ENCODE data around the gene ARL3.
A peak's percentile ranks its signal among the peaks of the same experiment; 100 is the strongest.

The ARL3 gene

GRCh38 chr10:102632394-102633111 lies 81.6 kb downstream of the ARL3 start:
- Histone ChIP-seq H3K36me3 (ENCODE audit: control insufficient read depth, insufficient read depth, low read length) (no peaks in the 10 kb centered on the region), H3K9ac (ENCODE audit: low read depth, low read length) (no peak overlapping the region), H3K27ac (ENCODE audit: low read depth, low read length) (peak overlapping the region; percentile 2), H3K4me3 (ENCODE audit: low read depth, low read length) (no peak overlapping the region), H3K9me3 (ENCODE audit: control insufficient read depth, insufficient read depth, low read length) (no peaks in the 10 kb centered on the region), H3K4me1 (ENCODE audit: control insufficient read depth, insufficient read depth, low read length) (peaks cover 30% of the 10 kb centered on the region), H3K27me3 (ENCODE audit: control insufficient read depth, insufficient read depth, low read length) (no peaks in the 10 kb centered on the region)

GRCh38 chr10:102631525-102632393 lies 82.4 kb downstream of the ARL3 start:
- Histone ChIP-seq H3K9me3 (ENCODE audit: control insufficient read depth, insufficient read depth, low read length) (no peaks in the 10 kb centered on the region), H3K9ac (ENCODE audit: low read depth, low read length) (no peak overlapping the region), H3K4me1 (ENCODE audit: control insufficient read depth, insufficient read depth, low read length) (peaks cover 38% of the 10 kb centered on the region), H3K27me3 (ENCODE audit: control insufficient read depth, insufficient read depth, low read length) (no peaks in the 10 kb centered on the region), H3K27ac (ENCODE audit: low read depth, low read length) (no peak overlapping the region), H3K4me3 (ENCODE audit: low read depth, low read length) (no peak overlapping the region), H3K36me3 (ENCODE audit: control insufficient read depth, insufficient read depth, low read length) (no peaks in the 10 kb centered on the region)

- Histone ChIP-seq H3K9ac (ENCODE audit: low read depth, low read length) (no peak overlapping the region), H3K27me3 (ENCODE audit: control insufficient read depth, insufficient read depth, low read length) (no peaks in the 10 kb centered on the region), H3K36me3 (ENCODE audit: control insufficient read depth, insufficient read depth, low read length) (no peaks in the 10 kb centered on the region), H3K27ac (ENCODE audit: low read depth, low read length) (peak overlapping the region; percentile 99), H3K9me3 (ENCODE audit: control insufficient read depth, insufficient read depth, low read length) (no peaks in the 10 kb centered on the region), H3K4me3 (ENCODE audit: low read depth, low read length) (no peak overlapping the region), H3K4me1 (ENCODE audit: control insufficient read depth, insufficient read depth, low read length) (peaks cover 44% of the 10 kb centered on the region)
Measured at GRCh38 chr10:102630663-102631062, 83.5 kb downstream of the ARL3 start.

GRCh38 chr10:102629661-102630614 lies 84.3 kb downstream of the ARL3 start:
- Histone ChIP-seq H3K36me3 (ENCODE audit: control insufficient read depth, insufficient read depth, low read length) (no peaks in the 10 kb centered on the region), H3K4me3 (ENCODE audit: low read depth, low read length) (no peak overlapping the region), H3K9ac (ENCODE audit: low read depth, low read length) (no peak overlapping the region), H3K4me1 (ENCODE audit: control insufficient read depth, insufficient read depth, low read length) (peaks cover 41% of the 10 kb centered on the region), H3K9me3 (ENCODE audit: control insufficient read depth, insufficient read depth, low read length) (no peaks in the 10 kb centered on the region), H3K27me3 (ENCODE audit: control insufficient read depth, insufficient read depth, low read length) (no peaks in the 10 kb centered on the region), H3K27ac (ENCODE audit: low read depth, low read length) (peak overlapping the region; percentile 99)

DNA sequence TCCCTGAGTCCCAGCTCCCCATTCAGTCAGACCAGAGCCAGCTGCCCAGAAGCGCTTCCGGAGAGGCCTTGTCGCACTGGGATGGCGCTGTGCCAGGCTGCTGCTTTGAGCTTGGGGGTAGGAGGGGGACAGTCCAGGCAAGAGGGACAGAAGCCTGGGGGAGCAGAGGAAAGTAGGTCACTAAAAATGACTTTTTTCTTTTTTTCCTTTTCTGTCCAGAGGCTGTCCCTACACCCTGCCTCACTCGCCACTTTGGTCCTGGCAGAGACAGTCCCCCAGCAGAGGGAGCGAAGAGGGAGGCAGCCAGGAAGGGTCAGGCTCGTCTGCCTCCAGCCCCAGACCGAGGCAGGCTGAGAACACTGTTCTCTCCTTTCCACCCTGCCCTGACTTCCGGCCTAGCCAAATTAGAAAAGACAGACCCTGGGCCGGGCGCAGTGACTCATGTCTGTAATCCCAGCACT lies 85.7 kb downstream of the ARL3 start:
- H3K9me3 ChIP-seq (ENCODE audit: control insufficient read depth, insufficient read depth, low read length), result no peaks in the 10 kb centered on the region

GRCh38 chr10:102627736-102628293 lies 86.4 kb downstream of the ARL3 start:
- Histone ChIP-seq H3K27me3 (ENCODE audit: control insufficient read depth, insufficient read depth, low read length) (no peaks in the 10 kb centered on the region), H3K36me3 (ENCODE audit: control insufficient read depth, insufficient read depth, low read length) (no peaks in the 10 kb centered on the region), H3K9ac (ENCODE audit: low read depth, low read length) (peak overlapping the region; percentile 93), H3K4me1 (ENCODE audit: control insufficient read depth, insufficient read depth, low read length) (peaks cover 41% of the 10 kb centered on the region), H3K4me3 (ENCODE audit: low read depth, low read length) (peak overlapping the region; percentile 12; the same call in 1 of the 2 replicates), H3K9me3 (ENCODE audit: control insufficient read depth, insufficient read depth, low read length) (no peaks in the 10 kb centered on the region), H3K27ac (ENCODE audit: low read depth, low read length) (peak overlapping the region; percentile 99)

More for the DNA sequence above, 85.7 kb downstream of the ARL3 start:
- no peak overlapping the region for H3K4me3 ChIP-seq (ENCODE audit: low read depth, low read length)
- H3K4me1 ChIP-seq (ENCODE audit: control insufficient read depth, insufficient read depth, low read length), result peaks cover 41% of the 10 kb centered on the region
- H3K27ac ChIP-seq (ENCODE audit: low read depth, low read length), result peak overlapping the region; percentile 99
- no peaks in the 10 kb centered on the region for H3K27me3 ChIP-seq (ENCODE audit: control insufficient read depth, insufficient read depth, low read length)
- no peaks in the 10 kb centered on the region for H3K36me3 ChIP-seq (ENCODE audit: control insufficient read depth, insufficient read depth, low read length)
- H3K9ac ChIP-seq (ENCODE audit: low read depth, low read length), result peak overlapping the region; percentile 42; the same call in 1 of the 2 replicates

- Histone ChIP-seq H3K27ac (ENCODE audit: low read depth, low read length) (peak overlapping the region; percentile 99), H3K9ac (ENCODE audit: low read depth, low read length) (peak overlapping the region; percentile 93)
Measured at GRCh38 chr10:102627291-102627735, 86.9 kb downstream of the ARL3 start.

DNA sequence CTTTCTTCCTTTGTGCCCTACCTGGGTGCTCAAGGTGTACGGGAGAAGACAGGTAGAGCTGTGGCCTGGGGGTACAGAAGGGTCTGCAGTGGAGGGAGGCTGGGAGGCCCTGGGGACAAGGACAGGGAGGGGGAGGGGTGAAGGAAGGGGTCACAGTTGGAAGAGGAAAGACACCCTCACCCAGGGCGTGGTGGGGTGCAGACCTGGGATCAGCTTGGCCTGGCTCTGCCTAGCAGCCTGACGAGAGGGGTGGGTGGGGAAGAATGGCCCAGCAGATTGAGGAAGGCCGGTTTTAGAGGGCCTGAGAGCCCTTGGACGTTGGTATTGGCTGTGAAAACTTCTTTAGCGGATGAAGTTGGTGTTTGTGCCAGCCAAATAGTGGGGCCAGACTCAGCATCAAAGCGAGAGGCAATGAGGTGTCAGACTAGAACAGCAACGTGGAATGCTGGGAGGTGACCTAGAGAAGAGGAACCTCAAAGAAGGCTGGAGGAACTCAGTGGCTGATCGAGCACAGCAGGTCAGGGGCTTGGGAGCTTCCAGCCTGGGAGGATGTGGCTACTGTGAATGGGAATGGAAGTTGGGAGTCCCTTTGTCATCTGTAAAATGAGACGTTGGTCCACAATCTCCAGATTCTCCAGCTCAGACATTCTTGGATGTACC lies 88.0 kb downstream of the ARL3 start:
- Histone ChIP-seq H3K4me1 (ENCODE audit: control insufficient read depth, insufficient read depth, low read length) (peaks cover 41% of the 10 kb centered on the region), H3K4me3 (ENCODE audit: low read depth, low read length) (no peak overlapping the region), H3K27me3 (ENCODE audit: control insufficient read depth, insufficient read depth, low read length) (no peaks in the 10 kb centered on the region), H3K9me3 (ENCODE audit: control insufficient read depth, insufficient read depth, low read length) (no peaks in the 10 kb centered on the region), H3K9ac (ENCODE audit: low read depth, low read length) (no peak overlapping the region), H3K36me3 (ENCODE audit: control insufficient read depth, insufficient read depth, low read length) (no peaks in the 10 kb centered on the region), H3K27ac (ENCODE audit: low read depth, low read length) (peak overlapping the region; percentile 11)

More at GRCh38 chr10:102627291-102627735, 86.9 kb downstream of the ARL3 start:
- Histone ChIP-seq H3K9me3 (ENCODE audit: control insufficient read depth, insufficient read depth, low read length) (no peaks in the 10 kb centered on the region), H3K4me3 (ENCODE audit: low read depth, low read length) (peak overlapping the region; percentile 12; the same call in 1 of the 2 replicates), H3K36me3 (ENCODE audit: control insufficient read depth, insufficient read depth, low read length) (no peaks in the 10 kb centered on the region), H3K27me3 (ENCODE audit: control insufficient read depth, insufficient read depth, low read length) (no peaks in the 10 kb centered on the region), H3K4me1 (ENCODE audit: control insufficient read depth, insufficient read depth, low read length) (peaks cover 41% of the 10 kb centered on the region)

DNA sequence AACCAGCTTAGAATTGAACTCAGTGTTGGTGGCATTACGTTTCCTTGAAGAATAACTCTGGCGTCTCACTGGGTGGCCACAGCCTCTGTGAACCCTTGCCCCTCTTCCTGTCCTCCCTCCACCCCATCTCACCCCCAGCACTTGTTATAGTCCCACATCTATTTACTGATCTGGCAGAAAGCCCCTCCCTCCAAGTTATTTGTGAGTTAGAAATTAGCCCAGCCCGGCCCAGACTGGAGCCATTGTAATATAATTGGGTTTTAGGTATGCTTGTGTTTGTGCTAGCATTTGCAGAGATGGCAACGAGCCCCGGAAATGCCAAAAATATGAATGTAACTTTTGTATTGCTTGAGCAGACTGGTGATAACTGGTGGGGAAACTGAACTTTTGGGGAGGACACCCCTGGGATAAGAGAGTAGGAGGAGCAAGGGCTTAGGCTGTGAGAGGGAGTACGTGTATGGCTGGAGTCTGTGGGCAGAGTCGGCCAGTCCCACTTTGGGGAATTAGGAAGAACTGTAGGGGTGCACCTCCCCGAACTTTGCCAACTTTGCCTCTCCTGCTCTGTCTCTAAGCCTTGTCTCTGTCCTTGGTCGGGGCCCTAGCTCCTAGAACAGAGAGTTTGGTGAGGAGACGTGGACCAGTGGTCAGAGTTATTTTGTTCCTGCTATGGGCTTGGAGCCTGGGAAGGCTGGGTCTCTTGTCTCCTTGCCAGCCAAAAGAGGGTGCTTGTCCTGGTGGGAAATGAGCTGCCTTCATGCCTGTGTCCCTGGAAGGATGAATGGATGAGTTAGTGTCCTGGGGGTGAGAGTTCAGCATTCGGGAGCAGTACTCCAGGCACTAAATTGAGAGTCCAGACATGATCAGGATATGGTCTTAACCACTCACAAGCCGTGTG lies 89.2 kb downstream of the ARL3 start:
- Histone ChIP-seq H3K27ac (ENCODE audit: low read depth, low read length) (no peak overlapping the region), H3K36me3 (ENCODE audit: control insufficient read depth, insufficient read depth, low read length) (no peaks in the 10 kb centered on the region), H3K9ac (ENCODE audit: low read depth, low read length) (no peak overlapping the region), H3K27me3 (ENCODE audit: control insufficient read depth, insufficient read depth, low read length) (no peaks in the 10 kb centered on the region), H3K4me1 (ENCODE audit: control insufficient read depth, insufficient read depth, low read length) (peaks cover 34% of the 10 kb centered on the region), H3K4me3 (ENCODE audit: low read depth, low read length) (no peak overlapping the region), H3K9me3 (ENCODE audit: control insufficient read depth, insufficient read depth, low read length) (no peaks in the 10 kb centered on the region)

Data from HUES48 (cell line).